ENCODE measurements around the gene RIPPLY3.
"Not testable (repeated sequence)": the region's sequence is repeated elsewhere in the genome, so short reads cannot be mapped to it uniquely, and the experiment has no call there.

The RIPPLY3 gene

GRCh38 chr21:37026499-37026898 lies 20.0 kb downstream of the RIPPLY3 start:
- no peak for DNase-seq

GRCh38 chr21:37028570-37028969 lies 22.1 kb downstream of the RIPPLY3 start:
- no peak for DNase-seq

GRCh38 chr21:37030864-37031263 lies 24.4 kb downstream of the RIPPLY3 start:
- DNase-seq: no peak

GRCh38 chr21:37032293-37032692 lies 25.8 kb downstream of the RIPPLY3 start:
- no peak for DNase-seq

GRCh38 chr21:37032877-37033471 lies 26.5 kb downstream of the RIPPLY3 start:
- no peak for DNase-seq

GRCh38 chr21:37034394-37034793 lies 27.9 kb downstream of the RIPPLY3 start:
- DNase-seq: not testable (repeated sequence)

GRCh38 chr21:37036177-37036576 lies 29.7 kb downstream of the RIPPLY3 start:
- DNase-seq: no peak

GRCh38 chr21:37039411-37040075 lies 33.0 kb downstream of the RIPPLY3 start:
- no peak for DNase-seq

GRCh38 chr21:37040212-37040611 lies 33.7 kb downstream of the RIPPLY3 start:
- no peak for DNase-seq

GRCh38 chr21:37041706-37042271 lies 35.3 kb downstream of the RIPPLY3 start:
- DNase-seq: no peak

GRCh38 chr21:37043818-37044217 lies 37.3 kb downstream of the RIPPLY3 start:
- no peak for DNase-seq

- DNase-seq: no peak
Measured at GRCh38 chr21:37044643-37045042, 38.1 kb downstream of the RIPPLY3 start.

GRCh38 chr21:37045149-37045548 lies 38.6 kb downstream of the RIPPLY3 start:
- no peak for DNase-seq

- DNase-seq: no peak
Measured at GRCh38 chr21:37045556-37045955, 39.1 kb downstream of the RIPPLY3 start.

GRCh38 chr21:37047079-37047478 lies 40.6 kb downstream of the RIPPLY3 start:
- no peak for DNase-seq

GRCh38 chr21:37049741-37050140 lies 43.2 kb downstream of the RIPPLY3 start:
- not testable (repeated sequence) for DNase-seq

GRCh38 chr21:37055271-37055855 lies 48.9 kb downstream of the RIPPLY3 start:
- DNase-seq: no peak

GRCh38 chr21:37057614-37058013 lies 51.1 kb downstream of the RIPPLY3 start:
- DNase-seq: no peak

- no peak for DNase-seq
Measured at GRCh38 chr21:37058261-37058660, 51.8 kb downstream of the RIPPLY3 start.

- DNase-seq: no peak
Measured at GRCh38 chr21:37059181-37059580, 52.7 kb downstream of the RIPPLY3 start.

GRCh38 chr21:37060296-37060695 lies 53.8 kb downstream of the RIPPLY3 start:
- DNase-seq: no peak

- DNase-seq: no peak
Measured at GRCh38 chr21:37061926-37062592, 55.6 kb downstream of the RIPPLY3 start.

- no peak for DNase-seq
Measured at GRCh38 chr21:37062593-37062935, 56.1 kb downstream of the RIPPLY3 start.

GRCh38 chr21:37063433-37063832 lies 56.9 kb downstream of the RIPPLY3 start:
- DNase-seq: no peak

All from CD4-positive, alpha-beta T cell treated with Interleukin-10 for 1 hour (primary cell).